ENCODE results near the gene CEBPG.

Gene CEBPG

DNA sequence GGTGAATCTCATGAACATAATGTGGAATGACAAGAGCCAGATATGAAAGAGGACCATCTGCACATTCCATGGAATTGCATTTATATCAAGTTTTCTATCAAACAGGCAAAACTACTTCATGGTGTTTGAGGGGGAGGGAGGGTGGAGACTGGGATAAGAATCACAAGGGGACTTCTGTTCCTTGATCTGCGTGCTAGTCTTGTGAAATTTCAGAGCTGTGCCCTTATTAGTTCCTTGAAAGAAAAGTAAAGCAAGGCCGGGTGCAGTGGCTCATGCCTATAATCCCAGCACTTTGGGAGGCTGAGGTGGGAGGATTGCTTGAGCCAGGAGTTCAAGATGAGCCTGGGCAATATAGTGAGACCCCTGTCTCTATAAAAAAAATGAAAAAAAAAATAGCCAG lies 30.2 kb upstream of the CEBPG start:
- no peak for DNase-seq (ENCODE audit: low read depth)
- H3K4me3 ChIP-seq (ENCODE audit: low read depth, low read length): no peak overlapping the region
- no peak for TF ChIP-seq CTCF (IDR thresholded peaks at IDR 0.05; ENCODE audit: control insufficient read depth, extremely low read depth, insufficient read depth)

DNA sequence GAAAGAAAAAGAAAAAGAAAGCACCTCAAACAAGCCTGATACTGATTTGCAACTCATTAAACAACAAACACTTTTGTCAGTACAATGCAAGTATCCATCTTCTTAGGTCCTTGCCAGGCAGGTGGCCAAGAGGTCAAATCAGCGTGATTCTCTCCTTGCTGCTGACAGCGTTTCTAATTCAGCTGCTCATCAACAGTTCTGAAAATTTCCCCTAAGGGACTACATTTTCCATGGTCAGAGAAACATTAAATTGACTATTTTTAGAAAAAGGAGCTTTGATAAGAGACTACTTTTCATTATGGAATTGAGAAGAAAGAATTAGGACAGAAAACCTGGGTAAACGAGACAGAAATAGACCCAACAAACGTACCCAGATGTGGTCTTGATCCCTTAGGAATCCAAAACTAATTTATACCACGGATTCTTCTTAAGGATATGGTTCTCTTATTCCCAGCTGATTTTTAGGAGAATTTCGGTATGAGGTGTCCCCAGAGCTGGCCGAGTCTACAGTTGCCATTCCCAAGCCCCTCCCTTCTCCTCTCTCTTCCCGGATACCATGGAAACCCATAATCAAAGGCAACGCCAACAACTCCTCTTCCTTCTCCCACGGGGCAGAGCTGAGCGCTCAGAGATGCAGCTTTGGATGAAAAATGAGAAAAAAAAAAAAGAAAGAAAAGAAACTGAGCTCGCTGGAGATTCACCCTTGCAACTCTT lies 29.5 kb upstream of the CEBPG start:
- no peak overlapping the region for H3K4me3 ChIP-seq (ENCODE audit: low read depth, low read length)
- no peak for TF ChIP-seq CTCF (IDR thresholded peaks at IDR 0.05; ENCODE audit: control insufficient read depth, extremely low read depth, insufficient read depth)
- no peak for DNase-seq (ENCODE audit: low read depth)

GRCh38 chr19:33344573-33344925 lies 29.0 kb upstream of the CEBPG start:
- H3K4me3 ChIP-seq (ENCODE audit: low read depth, low read length): no peak overlapping the region
- TF ChIP-seq CTCF (IDR thresholded peaks at IDR 0.05; ENCODE audit: control insufficient read depth, extremely low read depth, insufficient read depth): no peak

GRCh38 chr19:33345163-33345562 lies 28.3 kb upstream of the CEBPG start:
- DNase-seq (ENCODE audit: low read depth): no peak
- no peak for TF ChIP-seq CTCF (IDR thresholded peaks at IDR 0.05; ENCODE audit: control insufficient read depth, extremely low read depth, insufficient read depth)
- no peak overlapping the region for H3K4me3 ChIP-seq (ENCODE audit: low read depth, low read length)

More at GRCh38 chr19:33344573-33344925, 29.0 kb upstream of the CEBPG start:
- no peak for DNase-seq (ENCODE audit: low read depth)

DNA sequence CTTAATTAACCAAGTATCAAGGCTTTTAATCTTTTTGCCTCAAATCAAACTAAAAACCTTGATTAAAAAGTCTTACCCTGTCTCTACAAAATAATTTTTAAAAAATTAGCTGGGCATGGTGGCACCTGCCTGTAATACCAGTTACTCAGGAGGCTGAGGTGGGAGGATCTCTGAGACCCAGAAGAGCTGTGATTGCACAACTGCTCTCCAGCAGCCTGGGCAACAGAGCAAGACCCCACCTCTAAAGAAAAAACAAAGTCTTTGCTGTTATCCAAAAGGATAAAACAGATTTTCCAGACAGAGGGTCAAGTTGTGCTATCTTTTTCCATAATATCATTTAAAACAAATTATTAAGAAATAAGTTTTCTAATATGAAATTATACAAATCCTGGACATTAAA lies 26.8 kb upstream of the CEBPG start:
- H3K4me3 ChIP-seq (ENCODE audit: low read depth, low read length): no peak overlapping the region
- TF ChIP-seq CTCF (IDR thresholded peaks at IDR 0.05; ENCODE audit: control insufficient read depth, extremely low read depth, insufficient read depth): no peak
- DNase-seq (ENCODE audit: low read depth): no peak

GRCh38 chr19:33347300-33347699 lies 26.2 kb upstream of the CEBPG start:
- DNase-seq (ENCODE audit: low read depth): no peak
- no peak for TF ChIP-seq CTCF (IDR thresholded peaks at IDR 0.05; ENCODE audit: control insufficient read depth, extremely low read depth, insufficient read depth)
- no peak overlapping the region for H3K4me3 ChIP-seq (ENCODE audit: low read depth, low read length)
